HG03575 (cell line): ENCODE measurements around the gene ZNF8.
"Not testable (repeated sequence)": the region's sequence is repeated elsewhere in the genome, so short reads cannot be mapped to it uniquely, and the experiment has no call there.

Experiments
- ATAC-seq: cut with Tn5 transposase; IDR thresholded peaks from one replicate; pipeline ENCODE4 v1.9.1; 2021; ENCODE audit not compliant: unreplicated experiment, insufficient number of reproducible peaks, low FRiP score; ENCODE audit errors: extremely low read depth

Gene ZNF8

DNA sequence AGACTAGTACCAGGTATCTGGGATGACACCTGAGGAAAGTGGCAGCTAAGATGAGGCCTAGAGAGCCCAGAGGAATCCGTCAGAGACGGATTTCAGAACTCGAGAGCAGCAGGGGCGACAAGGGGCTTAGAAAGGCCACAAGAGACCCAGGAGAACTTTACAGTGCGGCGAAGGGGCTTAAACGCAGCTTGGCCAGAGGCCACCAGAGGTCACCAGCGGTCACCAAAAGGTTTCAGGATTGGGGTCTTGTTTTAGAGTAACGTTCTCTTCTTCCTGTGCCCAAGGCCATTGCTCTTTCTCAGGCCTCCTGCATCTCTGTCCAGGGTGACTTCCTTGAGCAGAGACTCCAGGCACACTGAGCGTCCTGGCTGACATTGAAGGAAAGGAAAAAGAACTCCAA, 50.2 kb downstream of the ZNF8 start:
- ATAC-seq = no peak

DNA sequence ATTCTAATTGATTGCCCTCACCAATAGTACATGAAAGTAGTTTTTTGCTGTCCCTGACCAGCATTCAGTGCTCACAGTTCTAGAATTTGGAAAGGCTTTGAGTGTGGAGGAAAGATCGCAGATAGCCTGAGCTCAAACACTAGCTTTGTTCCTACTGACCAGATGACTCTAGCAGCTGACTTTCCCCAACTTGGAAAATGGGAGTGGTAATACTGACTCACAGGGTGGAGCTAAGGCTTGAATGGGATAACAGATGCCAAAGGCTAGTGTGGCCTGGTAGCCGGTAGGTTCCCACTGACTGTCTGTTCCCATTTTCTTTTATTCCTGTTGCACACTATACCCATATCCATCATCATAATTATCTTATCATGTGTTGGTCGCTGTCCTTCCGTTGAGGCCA, 51.7 kb downstream of the ZNF8 start:
- ATAC-seq = no peak

DNA sequence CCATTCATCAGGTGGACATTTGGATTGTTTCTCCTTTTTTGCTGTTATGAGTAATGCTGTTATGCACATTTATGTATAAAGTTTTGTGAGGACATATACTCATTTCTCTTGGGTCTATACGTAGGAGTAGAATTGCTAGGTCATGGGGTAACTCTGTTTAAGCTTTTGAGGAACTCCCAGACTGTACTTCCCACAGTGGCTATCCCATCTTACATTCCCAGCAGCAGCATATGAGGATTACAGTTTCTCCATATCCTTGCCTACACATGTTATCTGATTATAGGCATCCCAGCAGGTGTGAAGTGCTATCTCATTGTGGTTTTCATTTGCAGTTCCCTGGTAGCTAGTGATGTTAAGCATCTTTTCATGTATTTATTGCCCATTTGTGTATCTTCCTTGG, 53.9 kb downstream of the ZNF8 start:
- no peak for ATAC-seq

DNA sequence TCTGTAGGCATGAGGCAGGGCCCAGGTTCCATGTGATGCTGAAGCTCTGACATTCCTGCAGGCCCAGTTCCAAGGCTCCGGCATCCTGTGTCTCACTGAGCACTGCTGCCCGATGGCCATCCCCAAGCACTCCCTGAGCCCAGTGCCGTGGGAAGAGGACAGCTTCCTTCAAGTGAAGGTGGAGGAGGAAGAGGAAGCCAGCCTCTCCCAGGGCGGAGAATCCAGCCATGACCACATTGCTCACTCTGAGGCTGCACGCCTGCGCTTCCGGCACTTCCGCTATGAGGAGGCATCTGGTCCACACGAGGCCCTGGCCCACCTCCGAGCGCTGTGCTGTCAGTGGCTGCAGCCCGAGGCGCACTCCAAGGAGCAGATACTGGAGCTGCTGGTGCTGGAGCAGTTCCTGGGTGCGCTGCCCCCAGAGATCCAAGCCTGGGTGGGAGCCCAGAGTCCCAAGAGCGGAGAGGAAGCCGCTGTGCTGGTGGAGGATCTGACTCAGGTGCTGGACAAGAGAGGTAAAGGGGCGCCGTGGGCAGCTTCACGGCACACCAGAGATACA, 56.0 kb downstream of the ZNF8 start:
- no peak for ATAC-seq

DNA sequence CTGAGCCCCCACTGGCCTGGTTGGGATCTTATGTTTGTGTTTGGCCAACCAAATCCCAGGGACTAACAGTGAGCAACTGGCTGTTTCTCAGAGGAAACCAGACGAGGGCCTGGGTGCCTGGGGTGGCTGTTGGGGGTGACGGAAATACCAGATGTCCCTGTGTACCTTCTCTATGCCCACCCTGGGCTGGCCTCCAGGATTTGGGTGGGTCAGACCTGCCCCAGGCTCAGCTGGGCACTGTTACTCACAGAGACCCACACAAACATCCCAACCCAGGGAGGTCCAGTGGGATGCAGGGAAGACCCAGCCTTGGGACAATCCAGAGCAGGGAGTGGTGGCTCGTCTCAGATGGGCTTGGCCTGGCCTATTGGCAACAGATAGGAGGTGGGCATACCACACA, 56.9 kb downstream of the ZNF8 start:
- no peak for ATAC-seq

DNA sequence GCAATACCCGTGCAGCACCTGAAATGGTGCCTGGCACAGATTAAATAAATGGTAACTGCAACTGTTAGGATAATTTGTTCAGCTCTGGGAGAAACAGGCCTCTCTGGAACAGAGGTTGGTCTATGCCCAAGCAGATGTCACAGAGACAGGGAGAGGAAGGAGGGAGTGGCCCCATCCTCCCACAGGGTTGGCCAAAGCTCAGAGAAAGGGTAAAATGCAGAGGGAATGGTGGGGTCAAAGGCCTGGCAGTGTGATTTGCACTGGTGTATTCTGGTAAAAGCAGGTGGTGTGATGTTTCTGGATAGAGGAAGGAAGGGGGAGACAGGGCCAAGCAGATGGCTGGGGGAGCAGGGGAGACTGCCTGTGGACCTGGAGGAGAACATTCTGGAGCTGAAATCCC, 57.5 kb downstream of the ZNF8 start:
- ATAC-seq = no peak

DNA sequence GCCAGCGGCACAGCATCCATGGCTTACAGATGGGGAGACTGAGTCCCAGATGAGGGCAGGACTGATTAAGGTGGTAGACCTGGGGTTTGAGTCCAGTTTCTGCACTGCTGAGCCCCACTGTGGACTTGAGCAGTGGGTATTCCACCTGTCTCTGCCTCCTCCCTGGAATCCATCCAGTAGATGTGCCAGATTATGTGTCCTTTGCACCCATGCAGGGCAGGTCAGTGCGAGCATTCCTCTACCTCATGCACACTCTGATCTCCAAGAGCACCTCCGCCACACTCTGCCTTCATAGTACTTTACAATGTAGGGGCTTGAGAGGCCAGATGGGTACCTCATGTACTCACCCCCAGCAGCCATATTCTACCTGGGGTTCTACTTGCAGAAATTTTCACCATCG, 58.1 kb downstream of the ZNF8 start:
- no peak for ATAC-seq

DNA sequence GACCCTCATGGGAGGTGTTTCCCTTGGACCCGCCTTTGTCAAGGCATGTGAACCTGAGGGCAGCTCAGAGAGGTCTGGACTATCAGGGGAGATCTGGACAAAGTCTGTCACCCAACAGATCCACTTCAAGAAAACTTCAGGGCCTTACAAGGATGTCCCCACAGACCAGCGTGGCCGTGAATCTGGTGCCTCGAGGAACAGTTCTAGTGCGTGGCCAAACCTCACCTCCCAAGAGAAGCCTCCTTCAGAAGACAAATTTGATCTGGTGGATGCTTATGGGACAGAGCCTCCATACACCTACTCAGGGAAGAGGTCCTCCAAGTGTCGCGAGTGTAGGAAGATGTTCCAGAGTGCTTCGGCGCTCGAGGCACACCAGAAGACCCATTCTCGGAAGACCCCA, 59.6 kb downstream of the ZNF8 start:
- no peak for ATAC-seq

DNA sequence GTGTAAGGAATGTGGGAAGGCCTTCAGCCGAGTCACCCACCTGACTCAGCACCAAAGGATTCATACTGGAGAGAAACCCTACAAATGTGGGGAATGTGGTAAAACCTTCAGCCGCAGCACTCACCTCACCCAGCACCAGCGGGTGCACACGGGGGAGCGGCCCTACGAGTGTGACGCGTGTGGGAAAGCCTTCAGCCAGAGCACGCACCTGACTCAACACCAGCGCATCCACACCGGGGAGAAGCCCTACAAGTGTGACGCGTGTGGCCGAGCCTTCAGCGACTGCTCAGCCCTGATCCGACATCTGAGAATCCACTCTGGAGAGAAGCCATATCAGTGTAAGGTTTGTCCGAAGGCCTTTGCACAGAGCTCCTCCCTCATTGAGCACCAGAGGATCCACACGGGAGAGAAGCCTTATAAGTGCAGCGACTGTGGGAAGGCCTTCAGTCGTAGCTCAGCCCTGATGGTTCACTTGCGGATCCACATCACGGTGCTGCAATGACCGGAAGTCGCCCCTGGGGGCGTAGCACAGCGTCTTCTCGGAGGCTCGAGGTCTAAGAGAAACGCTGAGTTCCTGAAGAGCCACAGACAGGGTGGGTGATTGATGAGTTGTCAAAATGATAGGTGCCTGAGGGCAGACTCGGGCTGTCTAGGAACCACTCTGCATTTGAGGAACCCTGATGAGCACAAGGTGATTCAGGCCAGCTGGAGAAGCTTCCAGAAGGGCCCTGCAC, 60.2 kb downstream of the ZNF8 start:
- no peak for ATAC-seq

DNA sequence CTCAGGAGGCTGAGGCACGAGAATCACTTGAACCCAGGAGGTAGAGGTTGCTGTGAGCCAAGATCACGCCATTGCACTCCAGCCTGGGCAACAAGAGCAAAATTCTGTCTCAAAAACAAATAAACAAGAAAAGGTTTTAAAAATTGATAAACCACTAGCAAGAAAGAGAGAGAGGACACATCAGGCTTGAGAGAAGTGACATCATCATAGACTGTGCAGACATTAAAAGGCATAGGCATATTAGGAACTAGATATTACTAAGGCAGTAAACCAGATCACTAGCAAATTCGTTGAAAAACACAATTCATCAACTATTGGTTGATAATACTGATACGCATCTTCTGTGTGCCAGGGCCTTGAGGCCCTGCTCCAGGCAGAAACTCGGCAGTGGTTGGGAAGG, 66.8 kb downstream of the ZNF8 start:
- ATAC-seq = no peak

DNA sequence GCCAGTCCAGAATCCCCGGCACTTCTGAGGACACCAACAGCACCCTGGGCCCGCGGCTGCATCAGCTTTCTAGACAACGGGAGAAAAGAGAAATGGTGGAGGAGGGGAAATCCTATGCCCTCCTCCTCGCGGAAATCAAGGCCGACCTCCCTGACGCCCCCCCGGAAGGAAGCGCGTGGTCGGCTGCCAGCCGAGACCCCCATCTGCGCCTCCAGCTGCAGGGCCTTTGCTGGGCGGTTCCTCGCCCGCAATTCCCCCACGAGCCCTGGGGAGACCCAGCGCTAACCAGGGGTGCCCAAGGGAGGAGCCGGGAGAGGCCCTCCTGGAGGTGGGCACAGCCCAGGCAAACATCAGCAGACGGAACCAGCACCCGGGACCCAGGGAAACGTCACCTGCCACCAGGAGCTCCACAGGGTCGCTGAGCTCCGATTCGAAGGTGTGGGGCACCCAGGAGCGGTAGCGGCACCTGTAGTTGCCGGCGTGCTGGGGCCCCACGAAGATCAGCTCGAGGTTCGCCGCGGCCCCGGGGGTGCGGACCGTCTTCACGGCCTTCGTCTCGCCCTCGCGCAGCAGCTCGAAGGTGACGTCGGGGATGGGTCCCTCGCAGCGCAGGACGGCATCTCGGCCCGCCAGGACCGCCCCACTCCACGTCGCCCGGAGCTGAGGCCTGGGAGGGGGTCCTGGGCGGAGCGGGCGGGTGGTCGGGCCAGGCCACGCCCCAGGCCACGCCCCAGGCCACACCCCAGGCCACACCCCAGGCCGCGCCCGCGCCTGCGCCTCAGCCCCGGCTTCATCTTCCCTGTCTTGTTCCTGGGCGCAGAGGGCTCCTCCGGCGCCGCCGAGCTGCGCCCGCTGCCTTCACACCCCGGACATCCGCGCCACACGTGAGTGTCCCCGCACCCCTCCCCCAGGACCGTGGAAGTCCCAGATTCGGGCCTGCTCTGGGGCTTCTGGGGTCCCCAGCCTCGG, 68.5 kb downstream of the ZNF8 start:
- ATAC-seq = no peak

DNA sequence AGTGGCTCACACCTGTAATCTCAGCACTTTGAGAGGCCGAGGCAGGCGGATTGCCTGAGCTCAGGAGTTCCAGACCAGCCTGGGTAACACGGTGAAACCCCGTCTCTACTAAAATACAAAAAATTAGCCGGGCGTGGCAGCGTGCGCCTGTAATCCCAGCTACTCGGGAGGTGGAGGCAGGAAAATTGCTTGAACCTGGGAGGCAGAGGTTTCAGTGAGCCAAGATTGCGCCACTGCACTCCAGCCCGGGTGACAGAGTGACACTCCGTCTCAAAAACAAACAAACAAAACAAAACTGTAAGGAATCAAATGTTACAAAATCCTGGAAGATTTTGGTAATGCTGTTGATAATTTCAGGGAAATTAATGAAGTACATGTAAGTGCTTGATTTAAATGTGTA, 69.3 kb downstream of the ZNF8 start:
- not testable (repeated sequence) for ATAC-seq

DNA sequence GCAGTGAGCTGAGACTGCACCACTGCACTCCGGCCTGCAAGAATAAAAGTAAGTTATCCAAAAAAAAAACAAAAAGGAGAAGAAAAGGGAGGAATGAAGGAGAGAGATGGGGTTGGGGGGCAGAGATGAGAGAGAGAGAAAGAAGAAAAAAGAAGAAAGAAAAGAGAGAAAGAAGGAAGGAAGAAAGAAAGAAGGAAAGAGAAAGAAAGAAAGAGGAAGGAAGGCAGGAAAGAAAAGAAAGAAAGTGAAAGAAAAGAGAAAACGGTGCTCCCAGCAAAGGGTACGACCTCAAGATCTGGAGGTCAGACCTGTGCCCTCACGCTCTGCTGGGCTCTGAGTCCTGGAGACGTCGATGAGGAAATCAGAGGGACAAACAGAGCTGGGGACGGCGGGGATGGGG, 70.8 kb downstream of the ZNF8 start:
- ATAC-seq = no peak

DNA sequence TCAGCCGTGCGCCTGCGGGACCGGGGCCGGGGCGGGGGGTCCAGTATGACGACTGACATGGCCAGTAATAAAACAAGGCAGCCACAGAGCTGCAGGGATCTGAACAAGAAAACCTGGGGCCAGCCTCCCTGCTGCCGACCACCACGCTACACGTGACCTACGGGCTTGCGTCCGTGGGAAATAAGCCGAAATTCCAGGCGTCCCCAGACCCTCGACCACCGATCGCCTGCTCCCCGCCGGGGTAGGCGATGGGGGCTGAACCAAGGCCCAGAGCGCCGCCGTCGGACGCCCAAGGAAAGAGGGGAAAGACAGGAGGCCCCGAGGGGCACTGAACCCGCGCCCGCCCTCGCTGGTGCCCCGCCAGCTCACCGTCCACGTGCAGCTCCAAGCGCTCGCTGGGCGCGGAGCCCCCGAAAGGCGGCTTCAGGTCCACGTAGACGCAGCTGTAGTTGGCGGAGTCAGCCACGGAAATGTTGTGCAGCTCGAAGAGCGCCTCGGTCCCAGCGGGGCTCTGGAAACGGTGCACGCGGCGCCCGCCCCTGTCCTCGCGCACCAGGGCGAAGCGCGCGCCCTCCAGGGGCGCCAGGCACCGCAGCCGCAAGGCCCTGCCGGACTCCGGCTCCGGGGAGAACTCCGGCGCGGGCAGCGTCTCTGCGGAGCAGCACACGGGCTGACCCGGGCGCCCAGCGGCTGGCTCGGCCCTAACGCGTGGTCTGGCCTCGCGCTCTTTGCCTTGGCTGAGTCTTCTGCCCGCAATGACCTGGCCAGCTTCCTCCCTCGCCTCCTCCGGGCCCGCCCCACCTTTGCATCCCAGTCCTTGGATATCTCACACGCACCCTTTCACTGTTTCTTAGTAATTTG, 71.5 kb downstream of the ZNF8 start:
- no peak for ATAC-seq

DNA sequence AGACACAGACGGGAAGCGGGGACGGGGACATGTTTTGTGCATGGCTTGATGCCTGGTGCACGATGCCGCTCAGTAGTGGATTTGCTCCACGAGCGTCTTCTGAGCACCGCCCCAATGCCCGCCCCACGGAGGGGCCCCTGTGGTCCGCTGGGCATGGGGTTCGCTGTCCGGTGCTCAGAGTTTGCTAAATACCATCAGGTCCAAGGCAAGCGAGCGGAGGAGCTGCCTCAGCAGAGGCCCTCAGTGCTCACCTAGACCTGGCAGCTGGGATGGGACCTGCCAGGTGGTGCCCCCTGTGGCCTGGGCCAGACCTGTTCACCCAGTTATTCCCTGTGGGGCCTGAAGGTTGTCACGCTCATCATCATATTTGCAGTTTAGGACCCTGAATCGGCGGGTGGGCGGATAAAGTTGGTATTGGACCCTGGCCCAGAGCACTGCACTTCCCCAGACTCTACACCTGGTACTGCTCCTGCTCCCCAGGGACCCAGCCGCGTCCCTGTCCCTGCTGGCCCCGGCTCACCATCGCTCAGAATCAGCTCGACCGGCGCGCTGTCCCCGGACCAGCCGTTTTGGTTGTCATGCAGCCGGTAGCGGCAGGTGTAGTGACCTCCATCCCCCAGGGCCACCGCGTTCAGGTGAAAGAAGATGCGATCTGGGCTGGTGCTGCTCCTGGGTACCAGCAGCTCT, 72.3 kb downstream of the ZNF8 start:
- no peak for ATAC-seq

DNA sequence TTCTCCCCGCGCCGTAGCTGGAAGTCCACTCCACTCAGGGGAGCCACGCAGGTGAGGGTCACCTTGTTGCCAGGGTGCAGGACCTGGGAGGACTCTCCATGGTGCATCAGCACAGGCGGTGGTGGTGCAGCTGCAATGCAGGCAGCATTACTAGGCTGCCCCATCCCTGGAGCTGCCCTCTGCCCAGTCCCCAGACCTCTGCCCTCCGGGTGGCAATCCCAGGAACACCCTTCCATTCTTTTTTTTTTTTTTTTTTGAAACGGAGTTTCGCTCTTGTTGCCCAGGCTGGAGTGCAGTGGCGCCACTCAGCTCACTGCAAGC, 72.8 kb downstream of the ZNF8 start:
- ATAC-seq = no peak

DNA sequence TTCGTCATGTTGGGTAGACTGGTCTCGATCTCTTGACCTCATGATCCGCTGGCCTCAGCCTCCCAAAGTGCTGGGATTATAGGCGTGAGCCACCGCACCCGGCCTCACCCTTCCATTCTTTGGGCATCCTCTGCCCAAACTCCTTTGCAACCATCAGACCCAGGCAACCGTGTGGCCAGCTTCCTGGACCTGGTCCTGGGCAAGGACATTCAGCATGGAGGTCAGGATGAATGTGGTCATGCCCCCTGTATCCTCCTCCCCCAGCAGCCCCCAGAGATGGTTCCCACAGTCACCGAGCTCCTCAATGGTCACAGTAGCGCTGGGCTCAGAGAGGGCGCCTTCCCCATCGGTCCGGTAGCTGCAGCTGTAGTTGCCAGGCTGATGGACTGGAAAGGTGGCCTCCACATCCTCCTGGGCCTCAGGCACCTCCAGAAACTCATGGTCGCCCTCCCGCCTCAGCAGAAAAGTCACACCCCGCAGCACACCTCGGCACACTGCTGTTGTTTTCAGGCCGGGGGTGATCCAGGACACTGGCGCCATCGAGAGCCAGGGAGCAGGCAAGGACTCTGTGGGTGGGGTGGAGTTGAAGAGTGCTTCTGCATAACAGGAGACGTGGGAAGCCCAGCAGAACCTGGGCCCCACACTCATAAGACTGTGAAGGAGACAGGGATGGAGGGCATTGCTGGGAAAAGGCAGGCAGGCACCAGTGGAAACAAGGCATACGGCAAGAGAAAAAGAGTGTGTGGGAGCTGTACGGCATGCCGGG, 73.4 kb downstream of the ZNF8 start:
- no peak for ATAC-seq
